BE2C (cell line): ENCODE measurements around the gene SEC22B.
"Not testable (repeated sequence)": the region's sequence is repeated elsewhere in the genome, so short reads cannot be mapped to it uniquely, and the experiment has no call there.

Source experiments
- DNase-seq: peaks from one replicate; pipeline ENCODE4 v3.0.0-alpha.2; 2020
- H3K27me3 ChIP-seq: fragments of 250-450 bp; sonication (Bioruptor Pico); 2 replicates; pipeline ENCODE4 v1.5.1; 2020; ENCODE audit warnings: mild to moderate bottlenecking
- H3K36me3 ChIP-seq: fragments of 250-450 bp; sonication (Bioruptor Pico); 2 replicates; pipeline ENCODE4 v1.5.1; 2020; ENCODE audit warnings: mild to moderate bottlenecking
- H3K4me1 ChIP-seq: fragments of 250-450 bp; sonication (Bioruptor Pico); 2 replicates; pipeline ENCODE4 v1.5.1; 2020
- H3K4me3 ChIP-seq: 2 replicates; pipeline ENCODE4 v1.5.1; 2011; ENCODE audit warnings: low read depth, low read length
- H3K9me3 ChIP-seq: fragments of 250-450 bp; sonication (Bioruptor Pico); 2 replicates; pipeline ENCODE4 v1.5.1; 2020

Gene SEC22B

DNA sequence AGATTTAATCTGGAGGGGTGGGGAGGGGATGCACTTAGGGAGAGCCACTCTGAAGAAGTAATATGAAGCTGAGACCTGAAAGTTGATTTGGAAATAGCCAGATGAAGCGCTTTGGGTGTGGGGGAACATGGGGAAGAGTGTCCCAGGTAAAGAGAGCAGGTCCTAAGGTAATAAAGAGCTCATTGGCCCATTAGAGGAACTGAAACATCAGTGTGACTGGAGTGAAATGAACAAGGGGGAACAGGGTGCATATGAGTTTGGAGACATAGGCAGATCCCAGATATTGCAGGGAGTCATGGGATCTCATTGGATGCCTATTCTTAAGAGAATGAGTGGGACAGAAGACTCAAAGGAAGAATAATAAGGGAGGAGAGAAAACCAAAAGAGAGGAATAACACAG is 54.5 kb downstream of the SEC22B start:
- H3K9me3 ChIP-seq, H3K4me3 ChIP-seq, H3K27me3 ChIP-seq, H3K36me3 ChIP-seq, H3K4me1 ChIP-seq, DNase-seq: not testable (repeated sequence)

GRCh38 chr1:120120525-120120924 is 55.8 kb downstream of the SEC22B start:
- not testable (repeated sequence) for H3K36me3 ChIP-seq, H3K27me3 ChIP-seq, H3K9me3 ChIP-seq, DNase-seq, H3K4me1 ChIP-seq, H3K4me3 ChIP-seq

- DNase-seq, H3K36me3 ChIP-seq, H3K9me3 ChIP-seq, H3K4me1 ChIP-seq, H3K4me3 ChIP-seq, H3K27me3 ChIP-seq: not testable (repeated sequence)
Measured at GRCh38 chr1:120117371-120118177, 58.7 kb downstream of the SEC22B start.

GRCh38 chr1:120116094-120116493 is 60.2 kb downstream of the SEC22B start:
- DNase-seq, H3K4me3 ChIP-seq, H3K36me3 ChIP-seq, H3K27me3 ChIP-seq, H3K4me1 ChIP-seq, H3K9me3 ChIP-seq: not testable (repeated sequence)

- H3K27me3 ChIP-seq, H3K36me3 ChIP-seq, DNase-seq, H3K9me3 ChIP-seq, H3K4me1 ChIP-seq, H3K4me3 ChIP-seq: not testable (repeated sequence)
Measured at GRCh38 chr1:120113134-120113533, 63.2 kb downstream of the SEC22B start.

GRCh38 chr1:120112212-120112611 is 64.1 kb downstream of the SEC22B start:
- H3K9me3 ChIP-seq, DNase-seq, H3K4me1 ChIP-seq: not testable (repeated sequence)

GRCh38 chr1:120111771-120112170 is 64.5 kb downstream of the SEC22B start:
- H3K9me3 ChIP-seq, H3K4me3 ChIP-seq, H3K36me3 ChIP-seq, DNase-seq, H3K27me3 ChIP-seq, H3K4me1 ChIP-seq: not testable (repeated sequence)

More at GRCh38 chr1:120112212-120112611, 64.1 kb downstream of the SEC22B start:
- not testable (repeated sequence) for H3K36me3 ChIP-seq, H3K4me3 ChIP-seq, H3K27me3 ChIP-seq

- H3K4me1 ChIP-seq, DNase-seq, H3K9me3 ChIP-seq, H3K36me3 ChIP-seq, H3K4me3 ChIP-seq, H3K27me3 ChIP-seq: not testable (repeated sequence)
Measured at GRCh38 chr1:120111008-120111407, 65.3 kb downstream of the SEC22B start.

DNA sequence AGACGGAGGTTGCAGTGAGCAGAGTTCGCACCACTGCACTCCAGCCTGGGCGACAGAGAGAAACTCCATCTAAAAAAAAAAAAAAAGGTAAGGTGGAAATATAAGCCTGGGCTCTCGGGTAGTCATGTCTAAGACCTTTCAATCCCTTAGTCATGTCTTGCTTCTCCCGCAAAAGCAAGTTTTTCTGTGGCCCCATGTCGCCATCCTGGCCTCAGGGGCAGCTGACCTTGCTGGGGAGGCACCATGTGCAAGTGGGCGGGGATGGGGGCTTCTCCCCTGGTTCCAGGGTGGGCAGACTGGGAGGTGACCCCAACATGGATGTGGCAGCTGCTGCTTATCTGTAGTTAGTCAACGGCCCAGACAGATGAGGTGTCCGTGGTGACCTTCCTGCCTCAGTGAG is 66.7 kb downstream of the SEC22B start:
- not testable (repeated sequence) for H3K4me1 ChIP-seq, H3K27me3 ChIP-seq, H3K9me3 ChIP-seq, H3K36me3 ChIP-seq, H3K4me3 ChIP-seq, DNase-seq

- H3K4me1 ChIP-seq, H3K36me3 ChIP-seq, H3K27me3 ChIP-seq, H3K9me3 ChIP-seq, H3K4me3 ChIP-seq, DNase-seq: not testable (repeated sequence)
Measured at GRCh38 chr1:120109180-120109579, 67.1 kb downstream of the SEC22B start.

- not testable (repeated sequence) for H3K4me1 ChIP-seq, H3K27me3 ChIP-seq, H3K4me3 ChIP-seq, H3K36me3 ChIP-seq, H3K9me3 ChIP-seq, DNase-seq
Measured at GRCh38 chr1:120105288-120105687, 71.0 kb downstream of the SEC22B start.

DNA sequence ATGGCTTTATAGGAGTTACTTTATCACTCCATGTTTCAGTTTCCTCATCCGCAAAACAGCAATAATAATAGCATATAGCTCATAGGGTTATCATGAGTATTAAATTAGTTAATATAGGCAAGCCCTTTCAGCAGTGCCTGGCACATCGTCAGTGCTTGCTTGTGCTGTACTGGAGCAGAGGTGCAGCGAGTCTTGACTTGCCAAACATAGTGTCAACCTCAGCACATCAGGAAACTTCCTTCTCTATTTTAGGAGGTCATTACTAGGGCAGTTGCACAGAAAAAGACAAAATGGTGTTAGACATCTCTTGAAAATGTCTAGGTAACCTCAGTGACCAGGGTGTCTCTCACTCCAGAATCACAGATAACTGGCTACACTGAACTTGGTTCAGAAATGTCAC is 72.6 kb downstream of the SEC22B start:
- H3K4me1 ChIP-seq, H3K36me3 ChIP-seq, H3K9me3 ChIP-seq, H3K4me3 ChIP-seq, DNase-seq, H3K27me3 ChIP-seq: not testable (repeated sequence)

- H3K4me3 ChIP-seq, DNase-seq: not testable (repeated sequence)
Measured at GRCh38 chr1:120101593-120101992, 74.7 kb downstream of the SEC22B start.

More at GRCh38 chr1:120101593-120101992, 74.7 kb downstream of the SEC22B start:
- H3K4me1 ChIP-seq, H3K27me3 ChIP-seq, H3K9me3 ChIP-seq, H3K36me3 ChIP-seq: not testable (repeated sequence)
